KMS-11 (cell line): ENCODE results near the gene NT5C1A.

Experiments
- H2AFZ ChIP-seq: fragments of 200-600 bp; sonication (generic); 2 replicates; pipeline ENCODE4 v1.6.1; 2016; ENCODE audit warnings: antibody characterized with exemption, mixed run types, low read depth
- H3K27ac ChIP-seq: fragments of 200-600 bp; sonication (generic); 2 replicates; pipeline ENCODE4 v1.6.1; 2016; ENCODE audit warnings: mild to moderate bottlenecking, mixed run types
- H3K27me3 ChIP-seq: fragments of 200-600 bp; sonication (generic); 2 replicates; pipeline ENCODE4 v1.6.1; 2017; ENCODE audit warnings: mild to moderate bottlenecking, low read depth, mixed run types, moderate library complexity; ENCODE audit not compliant: insufficient read depth
- H3K36me3 ChIP-seq: fragments of 200-600 bp; sonication (generic); 2 replicates; pipeline ENCODE4 v1.6.1; 2017; ENCODE audit warnings: mild to moderate bottlenecking, mixed run types; ENCODE audit not compliant: insufficient read depth
- H3K4me1 ChIP-seq: fragments of 200-600 bp; sonication (generic); 2 replicates; pipeline ENCODE4 v1.6.1; 2016; ENCODE audit warnings: mild to moderate bottlenecking, low read depth, mixed run types; ENCODE audit not compliant: poor library complexity, severe bottlenecking
- H3K4me2 ChIP-seq: fragments of 200-600 bp; sonication (generic); 2 replicates; pipeline ENCODE4 v1.7.0; 2016; ENCODE audit warnings: mild to moderate bottlenecking, mixed run types
- H3K4me3 ChIP-seq: fragments of 200-600 bp; sonication (generic); IDR thresholded peaks from 2 replicates; pipeline ENCODE4 v1.6.1; 2017; ENCODE audit warnings: low read depth, low read length, mixed read lengths; ENCODE audit not compliant: insufficient read depth
- H3K79me2 ChIP-seq: fragments of 200-600 bp; sonication (generic); 2 replicates; pipeline ENCODE4 v1.6.1; 2016; ENCODE audit warnings: low read depth, mixed run types; ENCODE audit not compliant: insufficient read depth
- H3K9ac ChIP-seq: fragments of 200-600 bp; sonication (generic); 2 replicates; pipeline ENCODE4 v1.6.1; 2016; ENCODE audit warnings: mild to moderate bottlenecking, mixed run types
- H4K20me1 ChIP-seq: fragments of 200-600 bp; sonication (generic); 2 replicates; pipeline ENCODE4 v1.6.1; 2016; ENCODE audit warnings: mild to moderate bottlenecking, mixed run types; ENCODE audit not compliant: insufficient read depth
- CTCF ChIP-seq: fragments of 200-600 bp; sonication (generic); conservative IDR thresholded peaks from 2 replicates; pipeline ENCODE4 v1.6.1; 2017; ENCODE audit warnings: low read depth, mild to moderate bottlenecking, antibody characterized with exemption, low read length, moderate library complexity, mixed read lengths

The NT5C1A gene

GRCh38 chr1:39647247-39647646, 24.7 kb downstream of the NT5C1A start:
- no peaks in the 10 kb centered on the region for H3K27me3 ChIP-seq
- TF ChIP-seq CTCF = no peak

GRCh38 chr1:39646232-39647081, 25.4 kb downstream of the NT5C1A start:
- Histone ChIP-seq H3K9ac (no peak overlapping the region), H3K79me2 (no peaks in the 10 kb centered on the region), H3K27me3 (no peaks in the 10 kb centered on the region), H3K4me2 (no peak overlapping the region), H2AFZ (no peak overlapping the region), H3K36me3 (no peaks in the 10 kb centered on the region), H4K20me1 (no peaks in the 10 kb centered on the region), H3K4me1 (no peaks in the 10 kb centered on the region), H3K27ac (no peak overlapping the region), H3K4me3 (no peak overlapping the region)
- TF ChIP-seq CTCF = no peak

More at GRCh38 chr1:39647247-39647646, 24.7 kb downstream of the NT5C1A start:
- H3K9ac ChIP-seq = no peak overlapping the region
- no peak overlapping the region for H3K4me2 ChIP-seq
- H3K4me1 ChIP-seq = no peaks in the 10 kb centered on the region
- H3K36me3 ChIP-seq = no peaks in the 10 kb centered on the region
- no peaks in the 10 kb centered on the region for H4K20me1 ChIP-seq
- no peak overlapping the region for H3K27ac ChIP-seq
- H3K4me3 ChIP-seq = no peak overlapping the region
- no peak overlapping the region for H2AFZ ChIP-seq
- H3K79me2 ChIP-seq = no peaks in the 10 kb centered on the region

- Histone ChIP-seq H3K27me3 (no peaks in the 10 kb centered on the region), H3K27ac (no peak overlapping the region), H3K79me2 (no peaks in the 10 kb centered on the region), H3K4me3 (no peak overlapping the region), H4K20me1 (no peaks in the 10 kb centered on the region), H3K36me3 (no peaks in the 10 kb centered on the region), H2AFZ (no peak overlapping the region), H3K4me1 (no peaks in the 10 kb centered on the region), H3K4me2 (no peak overlapping the region), H3K9ac (no peak overlapping the region)
- no peak for TF ChIP-seq CTCF
Measured at GRCh38 chr1:39645411-39646043, 26.4 kb downstream of the NT5C1A start.

GRCh38 chr1:39643705-39644104, 28.2 kb downstream of the NT5C1A start:
- Histone ChIP-seq H3K4me1 (peaks cover 4% of the 10 kb centered on the region), H3K79me2 (no peaks in the 10 kb centered on the region), H3K9ac (no peak overlapping the region), H3K36me3 (no peaks in the 10 kb centered on the region), H2AFZ (no peak overlapping the region), H3K4me2 (no peak overlapping the region), H3K27ac (no peak overlapping the region), H4K20me1 (no peaks in the 10 kb centered on the region), H3K27me3 (no peaks in the 10 kb centered on the region), H3K4me3 (no peak overlapping the region)
- TF ChIP-seq CTCF = no peak
